Liver (tissue), 9 donors: ENCODE data around the gene KRT31. TPM values are rescaled to one million over a fixed set of nuclear protein-coding genes. Genes with fewer than 3 reads are reported as not detected.
"Not testable (repeated sequence)": the region's sequence is repeated elsewhere in the genome, so short reads cannot be mapped to it uniquely, and the experiment has no call there.

Experiments
- DNase-seq: peaks from one replicate; pipeline ENCODE4 v3.0.0-alpha.2; 2017; ENCODE audit warnings: low spot score
- H3K27ac ChIP-seq, 2 donors: one replicate each; pipeline ENCODE4 v1.7.0; 2013; ENCODE audit warnings: inconsistent platforms in 2 of 2, low read length in 2 of 2, control low read depth in 1 of 2, low read depth in 1 of 2, mild to moderate bottlenecking in 1 of 2
- H3K27me3 ChIP-seq, 4 donors: one replicate each; pipeline versions ENCODE4 v1.6.1 to v1.7.0; 2013; ENCODE audit warnings: low read length in 3 of 4, inconsistent platforms in 1 of 4, mild to moderate bottlenecking in 1 of 4, moderate library complexity in 1 of 4; ENCODE audit not compliant: control insufficient read depth in 4 of 4, insufficient read depth in 4 of 4
- H3K36me3 ChIP-seq, 4 donors: one replicate each; pipeline versions ENCODE4 v1.6.1 to v1.7.0; 2013; ENCODE audit warnings: low read length in 3 of 4, mild to moderate bottlenecking in 3 of 4, low read depth in 1 of 4, moderate library complexity in 1 of 4; ENCODE audit not compliant: control insufficient read depth in 4 of 4, insufficient read depth in 3 of 4
- H3K4me1 ChIP-seq, 4 donors: one replicate each; pipeline versions ENCODE4 v1.6.1 to v1.7.0; 2013; ENCODE audit warnings: low read length in 3 of 4, mild to moderate bottlenecking in 3 of 4, moderate library complexity in 1 of 4; ENCODE audit not compliant: control insufficient read depth in 4 of 4, insufficient read depth in 4 of 4
- H3K4me3 ChIP-seq, 3 donors: one replicate each; pipeline versions ENCODE4 v1.6.1 to v1.7.0; 2013; ENCODE audit warnings: low read length in 3 of 3, control low read depth in 1 of 3, low read depth in 1 of 3, mild to moderate bottlenecking in 1 of 3
- H3K9ac ChIP-seq, 2 donors: one replicate each; pipeline ENCODE4 v1.7.0; 2013; ENCODE audit warnings: low read length in 2 of 2, mild to moderate bottlenecking in 2 of 2, moderate library complexity in 2 of 2, control low read depth in 1 of 2, low read depth in 1 of 2
- H3K9me3 ChIP-seq, 4 donors: one replicate each; pipeline versions ENCODE4 v1.6.1 to v1.7.0; 2013; ENCODE audit warnings: low read length in 3 of 4; ENCODE audit not compliant: control insufficient read depth in 4 of 4
- ATF3 ChIP-seq: IDR thresholded peaks from 2 replicates; pipeline ENCODE4 v1.6.1; 2016; ENCODE audit warnings: antibody characterized with exemption
- EGR1 ChIP-seq, 2 donors: IDR thresholded peaks; 2 replicates each; pipeline ENCODE4 v1.6.1; 2016 to 2018; ENCODE audit warnings: antibody characterized with exemption in 2 of 2, low read depth in 2 of 2
- FOXA1 ChIP-seq: IDR thresholded peaks from 2 replicates; pipeline ENCODE4 v1.6.1; 2016; ENCODE audit warnings: antibody characterized with exemption
- FOXA2 ChIP-seq: IDR thresholded peaks from 2 replicates; pipeline ENCODE4 v1.6.1; 2016; ENCODE audit warnings: antibody characterized with exemption
- HNF4A ChIP-seq, 2 donors: conservative IDR thresholded peaks; 2 replicates each; pipeline ENCODE4 v1.6.1; 2016; ENCODE audit warnings: antibody characterized with exemption in 2 of 2, mild to moderate bottlenecking in 2 of 2
- HNF4G ChIP-seq: IDR thresholded peaks from 2 replicates; pipeline ENCODE4 v1.6.1; 2016; ENCODE audit warnings: antibody characterized with exemption
- JUND ChIP-seq, 2 donors: IDR thresholded peaks; 2 replicates each; pipeline ENCODE4 v1.6.1; 2016; ENCODE audit warnings: antibody characterized with exemption in 2 of 2
- NR2F2 ChIP-seq: IDR thresholded peaks from 2 replicates; pipeline ENCODE4 v1.6.1; 2016; ENCODE audit warnings: antibody characterized with exemption
- RXRA ChIP-seq, 2 donors: IDR thresholded peaks; 2 replicates each; pipeline ENCODE4 v1.6.1; 2017 to 2018; ENCODE audit warnings: antibody characterized with exemption in 2 of 2, mild to moderate bottlenecking in 1 of 2
- YY1 ChIP-seq: IDR thresholded peaks from 2 replicates; pipeline ENCODE4 v1.6.1; 2016; ENCODE audit warnings: antibody characterized with exemption, mild to moderate bottlenecking
- ZBTB33 ChIP-seq: IDR thresholded peaks from 2 replicates; pipeline ENCODE4 v1.6.1; 2016; ENCODE audit warnings: antibody characterized with exemption
- WGBS: extraction: QIAGEN DNeasy Blood & Tissue Kit; methylation state at CpG from one replicate; pipeline ENCODE4 v1.1.7; 2013; 5-methylcytosine and 5-hydroxymethylcytosine counted together
- polyA plus RNA-seq, 2 donors: library from polyadenylated mRNA; stranded (reverse) in 1 of 2; unstranded in 1 of 2; fragments of 200-250 nt in 1 of 2; fragments of >200 nt in 1 of 2; fragmentation: Nextera tagmentation in 1 of 2; extraction: Ambion mirVana in 1 of 2; gene quantifications; one replicate each; pipeline versions ENCODE4 v1.2.1 to v1.2.3, GENCODE V29; 2013 to 2015
- total RNA-seq, 2 donors: library from RNA; depleted of rRNA; stranded (reverse); fragments of >200 nt; gene quantifications; one replicate each; pipeline ENCODE4 v1.2.3, GENCODE V29; 2014
- TF ChIP-seq, protein P1 (sequence below): IDR thresholded peaks from 2 replicates; pipeline ENCODE4 v1.6.1; 2016; ENCODE audit warnings: antibody characterized with exemption, mild to moderate bottlenecking
- TF ChIP-seq, protein P2 (sequence below): IDR thresholded peaks from 2 replicates; pipeline ENCODE4 v1.6.1; 2016; ENCODE audit warnings: antibody characterized with exemption
- TF ChIP-seq, protein P3 (sequence below): fragments of 150-350 bp; IDR thresholded peaks from 2 replicates; pipeline ENCODE4 v1.5.1; 2017; ENCODE audit warnings: improper control_type of control experiment, low read depth, low read length; ENCODE audit not compliant: missing input control
- donor health status: healthy.
- donor health status: healthy.
- donor health status: healthy.
- donor health status: healthy.
- donor health status: healthy.

KRT31 gene
- total and polyA plus RNA-seq, 4 donors: not detected

DNA sequence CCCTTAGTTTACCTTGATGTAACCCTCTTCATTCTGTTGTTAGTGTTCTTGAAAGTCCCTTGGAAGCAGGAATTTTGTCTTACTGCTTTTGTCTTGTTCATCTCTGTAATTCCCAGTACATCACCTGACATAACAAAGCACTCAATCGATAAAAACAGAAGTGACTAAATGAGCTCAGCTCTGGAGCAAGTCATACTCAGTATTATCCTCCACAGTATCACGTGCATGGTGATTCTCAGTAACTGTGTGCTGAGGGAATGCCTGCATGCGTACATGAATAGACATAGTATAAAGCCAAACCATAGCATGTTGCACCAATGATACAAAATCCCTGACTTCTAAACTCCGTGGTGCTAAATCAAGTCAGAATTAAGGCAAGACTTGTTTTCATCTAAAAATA, 36.2 kb upstream of the KRT31 start:
- TF ChIP-seq FOXA1 (no peak), JUND (IDR thresholded peaks at IDR 0.05) (no peak), HNF4A (conservative IDR thresholded peaks at IDR 0.05) (no peak), FOXA2 (no peak), NR2F2 (no peak), HNF4G (no peak), ZBTB33 (no peak), RXRA (IDR thresholded peaks at IDR 0.05) (no peak)
- TF ChIP-seq, protein P1, sequence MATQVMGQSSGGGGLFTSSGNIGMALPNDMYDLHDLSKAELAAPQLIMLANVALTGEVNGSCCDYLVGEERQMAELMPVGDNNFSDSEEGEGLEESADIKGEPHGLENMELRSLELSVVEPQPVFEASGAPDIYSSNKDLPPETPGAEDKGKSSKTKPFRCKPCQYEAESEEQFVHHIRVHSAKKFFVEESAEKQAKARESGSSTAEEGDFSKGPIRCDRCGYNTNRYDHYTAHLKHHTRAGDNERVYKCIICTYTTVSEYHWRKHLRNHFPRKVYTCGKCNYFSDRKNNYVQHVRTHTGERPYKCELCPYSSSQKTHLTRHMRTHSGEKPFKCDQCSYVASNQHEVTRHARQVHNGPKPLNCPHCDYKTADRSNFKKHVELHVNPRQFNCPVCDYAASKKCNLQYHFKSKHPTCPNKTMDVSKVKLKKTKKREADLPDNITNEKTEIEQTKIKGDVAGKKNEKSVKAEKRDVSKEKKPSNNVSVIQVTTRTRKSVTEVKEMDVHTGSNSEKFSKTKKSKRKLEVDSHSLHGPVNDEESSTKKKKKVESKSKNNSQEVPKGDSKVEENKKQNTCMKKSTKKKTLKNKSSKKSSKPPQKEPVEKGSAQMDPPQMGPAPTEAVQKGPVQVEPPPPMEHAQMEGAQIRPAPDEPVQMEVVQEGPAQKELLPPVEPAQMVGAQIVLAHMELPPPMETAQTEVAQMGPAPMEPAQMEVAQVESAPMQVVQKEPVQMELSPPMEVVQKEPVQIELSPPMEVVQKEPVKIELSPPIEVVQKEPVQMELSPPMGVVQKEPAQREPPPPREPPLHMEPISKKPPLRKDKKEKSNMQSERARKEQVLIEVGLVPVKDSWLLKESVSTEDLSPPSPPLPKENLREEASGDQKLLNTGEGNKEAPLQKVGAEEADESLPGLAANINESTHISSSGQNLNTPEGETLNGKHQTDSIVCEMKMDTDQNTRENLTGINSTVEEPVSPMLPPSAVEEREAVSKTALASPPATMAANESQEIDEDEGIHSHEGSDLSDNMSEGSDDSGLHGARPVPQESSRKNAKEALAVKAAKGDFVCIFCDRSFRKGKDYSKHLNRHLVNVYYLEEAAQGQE: no peak
- TF ChIP-seq, protein P2, sequence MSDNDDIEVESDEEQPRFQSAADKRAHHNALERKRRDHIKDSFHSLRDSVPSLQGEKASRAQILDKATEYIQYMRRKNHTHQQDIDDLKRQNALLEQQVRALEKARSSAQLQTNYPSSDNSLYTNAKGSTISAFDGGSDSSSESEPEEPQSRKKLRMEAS: no peak
- H3K4me1 ChIP-seq: no peaks in the 10 kb centered on the region
- DNase-seq: no peak
- 55% methylated on average over 4 of the region's 4 CpGs for WGBS
- H3K27me3 ChIP-seq: peaks cover 0 to 3% (median 0%) of the 10 kb centered on the region in 4 donors
- H3K4me3 ChIP-seq: no peak overlapping the region
- no peak overlapping the region for H3K27ac ChIP-seq
- no peak overlapping the region for H3K9ac ChIP-seq
- no peaks in the 10 kb centered on the region for H3K36me3 ChIP-seq
- H3K9me3 ChIP-seq: no peaks in the 10 kb centered on the region

DNA sequence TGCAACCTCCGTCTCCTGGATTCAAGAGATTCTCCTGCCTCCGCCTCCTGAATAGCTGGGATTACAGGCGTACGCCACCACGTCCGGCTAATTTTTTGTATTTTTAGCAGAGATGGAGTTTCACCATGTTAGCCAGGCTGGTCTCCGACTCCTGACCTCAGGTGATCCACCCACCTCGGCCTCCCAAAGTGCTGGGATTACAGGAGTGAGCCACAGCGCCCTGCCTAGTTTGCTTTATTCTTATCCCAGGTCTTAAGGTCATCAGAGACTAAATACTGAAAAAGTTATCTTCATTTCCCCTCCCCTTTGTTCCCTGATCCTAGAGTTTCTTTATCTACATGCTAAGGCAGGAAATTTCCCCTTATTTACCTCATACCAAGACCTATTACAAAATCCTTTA, 33.0 kb upstream of the KRT31 start:
- 57% methylated on average over 9 of the region's 9 CpGs for WGBS
- not testable (repeated sequence) for H3K4me1 ChIP-seq, H3K36me3 ChIP-seq, H3K4me3 ChIP-seq, DNase-seq, H3K27me3 ChIP-seq, H3K9me3 ChIP-seq, H3K9ac ChIP-seq, H3K27ac ChIP-seq

GRCh38 chr17:41429667-41430066, 32.3 kb upstream of the KRT31 start:
- Histone ChIP-seq H3K27ac (no peak overlapping the region), H3K4me3 (no peak overlapping the region), H3K27me3 (peaks cover 0 to 3% (median 0%) of the 10 kb centered on the region in 4 donors), H3K36me3 (no peaks in the 10 kb centered on the region), H3K9me3 (no peaks in the 10 kb centered on the region), H3K9ac (no peak overlapping the region), H3K4me1 (no peaks in the 10 kb centered on the region)
- WGBS: 76% methylated on average over 7 of the region's 7 CpGs
- DNase-seq: no peak
- TF ChIP-seq, protein P3, sequence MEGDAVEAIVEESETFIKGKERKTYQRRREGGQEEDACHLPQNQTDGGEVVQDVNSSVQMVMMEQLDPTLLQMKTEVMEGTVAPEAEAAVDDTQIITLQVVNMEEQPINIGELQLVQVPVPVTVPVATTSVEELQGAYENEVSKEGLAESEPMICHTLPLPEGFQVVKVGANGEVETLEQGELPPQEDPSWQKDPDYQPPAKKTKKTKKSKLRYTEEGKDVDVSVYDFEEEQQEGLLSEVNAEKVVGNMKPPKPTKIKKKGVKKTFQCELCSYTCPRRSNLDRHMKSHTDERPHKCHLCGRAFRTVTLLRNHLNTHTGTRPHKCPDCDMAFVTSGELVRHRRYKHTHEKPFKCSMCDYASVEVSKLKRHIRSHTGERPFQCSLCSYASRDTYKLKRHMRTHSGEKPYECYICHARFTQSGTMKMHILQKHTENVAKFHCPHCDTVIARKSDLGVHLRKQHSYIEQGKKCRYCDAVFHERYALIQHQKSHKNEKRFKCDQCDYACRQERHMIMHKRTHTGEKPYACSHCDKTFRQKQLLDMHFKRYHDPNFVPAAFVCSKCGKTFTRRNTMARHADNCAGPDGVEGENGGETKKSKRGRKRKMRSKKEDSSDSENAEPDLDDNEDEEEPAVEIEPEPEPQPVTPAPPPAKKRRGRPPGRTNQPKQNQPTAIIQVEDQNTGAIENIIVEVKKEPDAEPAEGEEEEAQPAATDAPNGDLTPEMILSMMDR: no peak
- no peak for TF ChIP-seq FOXA1
- no peak for TF ChIP-seq YY1
- no peak for TF ChIP-seq ATF3
- no peak for TF ChIP-seq NR2F2
- TF ChIP-seq FOXA2: no peak
- no peak for TF ChIP-seq EGR1 (IDR thresholded peaks at IDR 0.05; ENCODE audit: low read depth in 2 of 2)
- no peak for TF ChIP-seq HNF4A (conservative IDR thresholded peaks at IDR 0.05)
